GM19035 (cell line): ENCODE results near the gene PGAM2.

Experiments
- ATAC-seq: cut with Tn5 transposase; IDR thresholded peaks from one replicate; pipeline ENCODE4 v1.9.1; 2021; ENCODE audit not compliant: unreplicated experiment

The PGAM2 gene

GRCh38 chr7:44067064-44067951 lies 1.9 kb upstream of the PGAM2 start:
- no peak for ATAC-seq

GRCh38 chr7:44066494-44067063 lies 1.2 kb upstream of the PGAM2 start:
- ATAC-seq = no peak

- ATAC-seq = no peak
Measured at GRCh38 chr7:44066111-44066460, 719 bp upstream of the PGAM2 start.

GRCh38 chr7:44064791-44065430 lies 456 bp downstream of the PGAM2 start:
- no peak for ATAC-seq

GRCh38 chr7:44063894-44064651 lies 1.3 kb downstream of the PGAM2 start:
- no peak for ATAC-seq

- ATAC-seq = no peak
Measured at GRCh38 chr7:44063547-44063893, 1.8 kb downstream of the PGAM2 start.

GRCh38 chr7:44062903-44063295 lies 2.5 kb downstream of the PGAM2 start:
- ATAC-seq = no peak

- no peak for ATAC-seq
Measured at GRCh38 chr7:44062180-44062902, 3.0 kb downstream of the PGAM2 start.

GRCh38 chr7:44061645-44062179 lies 3.7 kb downstream of the PGAM2 start:
- ATAC-seq = no peak

- no peak for ATAC-seq
Measured at GRCh38 chr7:44060948-44061644, 4.3 kb downstream of the PGAM2 start.

- no peak for ATAC-seq
Measured at GRCh38 chr7:44060091-44060947, 5.0 kb downstream of the PGAM2 start.

- ATAC-seq = peak; percentile 59
Measured at GRCh38 chr7:44059219-44060090, 5.9 kb downstream of the PGAM2 start.

- no peak for ATAC-seq
Measured at GRCh38 chr7:44058759-44059218, 6.6 kb downstream of the PGAM2 start.

GRCh38 chr7:44057849-44058758 lies 7.3 kb downstream of the PGAM2 start:
- peak; percentile 19 for ATAC-seq

- no peak for ATAC-seq
Measured at GRCh38 chr7:44057181-44057848, 8.1 kb downstream of the PGAM2 start.

GRCh38 chr7:44056681-44057080 lies 8.7 kb downstream of the PGAM2 start:
- no peak for ATAC-seq
